GM18868 (cell line): ENCODE results near the gene TGFB1.
"Not testable (repeated sequence)": the region's sequence is repeated elsewhere in the genome, so short reads cannot be mapped to it uniquely, and the experiment has no call there.

Experiments used
- ATAC-seq: cut with Tn5 transposase; IDR thresholded peaks from one replicate; pipeline ENCODE4 v1.9.1; 2021; ENCODE audit warnings: mild to moderate bottlenecking, moderate library complexity; ENCODE audit not compliant: unreplicated experiment

Gene TGFB1

GRCh38 chr19:41371119-41371518 is 17.4 kb upstream of the TGFB1 start:
- ATAC-seq: not testable (repeated sequence)

- ATAC-seq: no peak
These were observed 16.0 kb upstream of the TGFB1 start for GRCh38 chr19:41369769-41370168.

GRCh38 chr19:41367848-41368301 is 14.2 kb upstream of the TGFB1 start:
- no peak for ATAC-seq

DNA sequence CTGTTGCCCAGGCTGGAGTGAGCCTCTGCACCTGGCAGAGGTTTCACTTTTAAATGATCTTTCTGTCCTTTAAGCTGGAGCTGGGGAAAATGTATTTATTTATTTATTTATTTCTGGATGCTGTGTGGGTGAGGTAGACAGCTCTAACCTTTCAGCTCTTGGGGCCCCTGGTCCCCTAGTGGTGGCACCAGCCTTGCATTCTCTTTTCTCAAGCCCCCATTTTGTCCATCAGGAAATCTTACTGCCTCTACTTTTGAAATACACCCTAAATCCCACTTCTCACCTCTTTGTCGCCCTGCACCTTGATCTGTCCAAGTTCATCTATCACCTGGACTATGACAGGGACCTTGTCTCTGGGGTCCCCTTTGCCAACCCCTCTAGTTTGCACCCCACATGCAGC is 12.4 kb upstream of the TGFB1 start:
- ATAC-seq: no peak

- ATAC-seq: no peak
These were observed 11.0 kb upstream of the TGFB1 start for GRCh38 chr19:41364524-41365391.

DNA sequence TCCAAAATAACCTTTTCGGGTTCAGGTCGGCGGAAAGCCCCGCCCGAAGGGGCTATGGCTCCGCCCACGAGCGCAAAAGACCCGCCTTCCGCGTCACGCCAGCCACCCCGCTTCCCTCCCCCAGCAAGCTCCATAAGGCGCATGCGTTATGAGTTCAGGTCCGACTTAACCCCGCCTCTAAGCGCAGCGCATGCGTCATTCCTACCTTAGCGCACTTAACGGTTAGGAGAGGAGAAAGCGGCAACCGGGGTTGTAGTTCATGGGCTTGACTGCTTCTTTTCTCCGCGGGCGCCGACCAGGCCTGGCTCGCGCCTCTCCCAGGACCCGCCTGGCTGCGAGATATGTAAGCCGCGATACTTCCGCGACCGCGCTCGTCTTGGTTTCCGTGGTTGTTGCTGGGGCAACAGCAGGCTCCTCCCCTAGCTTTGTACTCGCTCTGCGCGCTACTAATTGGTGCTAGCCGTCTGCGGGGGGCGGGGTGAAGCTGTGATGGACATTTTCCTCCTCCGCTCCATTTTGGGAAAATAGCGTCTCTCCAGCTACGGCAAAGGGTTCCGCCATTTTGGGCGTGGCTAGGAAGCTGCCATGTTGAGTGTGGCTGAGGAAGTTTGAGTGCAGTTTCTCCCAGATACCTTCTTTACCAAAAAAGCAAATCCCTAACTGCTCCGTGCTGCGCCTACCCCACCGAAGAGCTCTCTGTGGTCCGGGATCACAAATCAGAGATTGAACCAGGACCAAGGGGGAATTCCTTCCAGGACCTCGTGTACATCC is 10.2 kb upstream of the TGFB1 start, which contains the start of gene B9D2:
B9D2 (minus strand) TSS at position 397 of the 771 bp plus-strand sequence. CDS start 630 bp downstream, outside the sequence.
- peak; percentile 81 for ATAC-seq

- no peak for ATAC-seq
These were observed 9.6 kb upstream of the TGFB1 start for GRCh38 chr19:41363371-41363752.

DNA sequence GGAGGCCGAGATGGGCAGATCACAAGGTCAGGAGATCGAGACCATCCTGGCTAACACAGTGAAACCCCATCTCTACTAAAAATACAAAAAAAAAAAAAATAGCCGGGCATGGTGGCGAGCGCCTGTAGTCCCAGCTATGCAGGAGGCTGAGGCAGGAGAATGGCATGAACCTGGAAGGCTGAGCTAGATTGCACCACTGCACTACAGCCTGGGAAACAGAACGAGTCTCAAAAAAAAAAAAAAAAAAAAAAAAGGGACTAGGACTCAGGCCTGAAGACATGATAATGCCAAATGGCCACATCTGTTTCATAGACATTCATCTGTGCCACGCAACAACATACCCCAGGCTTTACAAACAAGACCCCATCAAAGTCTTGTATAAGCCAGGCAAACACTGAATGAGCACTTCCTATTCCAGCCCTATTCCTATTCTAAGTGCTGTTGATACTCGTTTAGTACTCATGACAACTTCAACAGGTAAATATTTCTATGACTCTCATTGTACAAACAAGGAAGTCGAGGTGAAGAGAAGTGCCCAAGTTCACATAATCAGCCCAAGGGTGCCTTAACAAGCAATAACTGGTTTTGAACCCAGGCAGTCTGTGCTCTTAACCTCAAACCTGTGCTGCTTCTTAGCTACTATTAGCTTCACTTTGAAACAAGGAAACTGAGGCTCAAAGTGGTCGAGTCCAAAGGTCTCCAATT is 8.6 kb upstream of the TGFB1 start:
- ATAC-seq: no peak

GRCh38 chr19:41359741-41360140 is 6.0 kb upstream of the TGFB1 start:
- ATAC-seq: no peak

- no peak for ATAC-seq
These were observed 4.0 kb upstream of the TGFB1 start for GRCh38 chr19:41357746-41358145.

- ATAC-seq: no peak
These were observed 3.4 kb upstream of the TGFB1 start for GRCh38 chr19:41356984-41357739.

DNA sequence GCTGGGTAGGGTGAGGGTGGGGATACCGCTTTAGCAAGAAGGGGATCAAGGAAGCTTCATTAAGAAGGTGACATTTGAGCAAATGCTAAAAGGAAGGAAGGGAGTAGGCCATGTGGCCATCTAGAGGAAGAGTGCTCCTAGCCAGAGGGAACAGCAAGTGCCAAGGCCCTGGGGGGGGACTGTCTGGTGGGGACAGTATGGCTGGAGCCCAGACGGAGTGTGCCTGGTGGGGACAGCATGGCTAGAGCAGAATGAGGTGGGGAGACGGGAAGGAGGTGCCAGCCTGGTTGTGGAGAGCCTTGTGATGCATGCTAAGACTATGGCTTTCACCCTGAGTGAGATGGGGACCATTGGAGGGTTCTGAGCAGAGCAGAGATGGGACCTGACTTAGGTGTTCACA is 2.1 kb upstream of the TGFB1 start:
- ATAC-seq: no peak

GRCh38 chr19:41355035-41355434 is 1.3 kb upstream of the TGFB1 start:
- ATAC-seq: no peak

GRCh38 chr19:41354343-41354953 is 726 bp upstream of the TGFB1 start:
- no peak for ATAC-seq

- no peak for ATAC-seq
These were observed 885 bp downstream of the TGFB1 start for GRCh38 chr19:41352609-41353465.

DNA sequence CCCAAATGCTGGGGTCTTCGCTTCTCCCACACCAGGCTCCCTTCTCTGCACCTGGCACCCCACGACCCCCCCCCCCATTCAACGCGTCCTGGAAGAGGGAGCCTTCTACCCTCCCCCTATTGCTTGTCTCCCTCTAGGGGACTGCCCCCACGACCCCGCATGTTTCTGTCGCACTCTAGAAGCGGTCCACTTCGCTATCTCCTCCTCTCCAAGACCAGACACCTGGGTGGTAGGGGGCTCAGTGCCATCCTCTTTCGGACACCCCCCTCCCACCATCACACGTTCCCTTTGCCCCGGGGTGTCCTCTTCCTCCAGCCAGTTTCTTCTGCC is 1.5 kb downstream of the TGFB1 start:
- no peak for ATAC-seq

GRCh38 chr19:41351339-41352245 is 2.1 kb downstream of the TGFB1 start:
- ATAC-seq: peak; percentile 41

DNA sequence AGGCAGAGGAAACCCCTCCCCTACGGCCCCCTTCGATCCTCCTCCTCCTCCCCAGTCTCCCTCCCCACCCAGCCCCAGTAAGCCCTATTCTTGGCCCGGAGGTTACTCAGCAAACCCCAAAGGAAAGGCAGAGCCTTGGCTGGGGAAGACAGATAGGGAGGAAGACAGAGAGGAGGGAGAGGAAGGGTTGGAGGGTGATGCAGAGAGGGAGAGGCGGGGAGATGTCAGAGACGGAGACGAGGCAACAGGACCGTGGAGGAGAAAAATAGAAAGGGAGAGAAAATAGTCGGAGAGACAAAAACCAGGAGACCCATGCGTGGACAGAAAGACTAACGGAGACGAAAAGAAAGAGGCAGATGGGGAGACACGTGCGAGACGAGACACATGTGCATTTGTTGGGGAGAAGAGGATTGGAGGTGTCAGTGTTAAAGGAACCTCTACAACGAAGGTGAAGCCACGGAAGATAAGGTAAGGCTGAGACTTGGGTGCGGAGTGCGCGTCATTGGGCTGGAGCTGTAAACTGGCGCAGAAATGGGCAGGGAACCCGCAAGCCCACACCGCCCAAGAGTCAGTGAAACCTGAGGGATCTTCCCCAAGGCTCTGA is 2.9 kb downstream of the TGFB1 start:
- no peak for ATAC-seq
